ENCODE results near the gene IPO11. TPM values are rescaled to one million over a fixed set of nuclear protein-coding genes. Genes with fewer than 3 reads are reported as not detected.

The IPO11 gene
- total RNA-seq, 1 experiment from 2014 or later: 66.5 TPM

DNA sequence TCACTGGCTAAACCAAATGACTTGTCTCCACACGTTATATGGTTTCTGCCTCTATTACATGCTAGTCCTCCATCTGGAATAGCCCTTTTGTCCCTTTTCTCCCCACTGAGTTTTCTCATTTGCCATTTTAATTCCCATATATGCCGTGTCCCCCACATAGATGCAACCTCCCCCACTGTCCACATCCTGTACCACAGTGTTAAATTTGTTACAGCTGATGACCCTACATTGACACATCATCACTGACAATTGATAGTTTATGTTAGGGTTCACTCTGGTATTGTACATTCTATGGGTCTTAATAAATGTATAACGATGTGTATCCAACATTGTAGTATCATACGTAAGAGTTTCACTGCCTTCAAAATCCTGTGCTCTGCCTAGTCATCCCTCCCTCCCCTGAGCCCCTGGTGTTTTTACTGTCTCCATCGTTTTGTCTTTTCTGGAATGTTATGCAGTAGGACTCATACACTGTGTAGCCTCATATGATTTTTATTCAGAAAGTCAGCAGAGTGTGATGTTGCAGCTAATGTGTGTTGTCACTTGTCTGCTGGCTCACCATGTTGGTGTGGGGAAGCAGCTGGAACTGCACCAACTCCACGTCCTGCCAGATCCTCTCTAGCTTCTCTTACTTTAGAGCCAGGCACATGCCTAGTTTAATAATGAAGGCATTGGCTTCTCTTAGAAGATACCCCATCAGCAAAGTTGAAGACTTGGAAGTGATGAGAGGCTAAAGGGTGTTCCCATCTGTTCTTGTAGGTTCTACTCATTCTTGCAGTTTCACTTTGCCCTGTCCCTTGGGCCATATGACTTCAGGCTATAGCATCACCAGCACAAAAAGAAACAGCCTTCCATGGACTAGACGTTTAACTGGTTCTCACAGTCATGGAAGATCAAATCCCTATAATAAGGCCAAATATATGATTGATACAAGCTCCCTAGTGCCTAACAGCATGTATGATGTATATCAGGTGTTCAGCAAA, 196.3 kb downstream of the IPO11 start:
- no peaks in the 10 kb centered on the region for H3K27me3 ChIP-seq (replicated peaks; ENCODE audit: insufficient read depth, low read depth, low read length, poor library complexity)
- H3K27ac ChIP-seq (ENCODE audit: low read depth, low read length, poor library complexity, severe bottlenecking): no peak overlapping the region
- intact Hi-C loops (cut with micrococcal nuclease; ENCODE audit: unreplicated experiment): no loop called here
- BruUV-seq (replicated peaks): no TSS peak
- TF ChIP-seq, protein P1, sequence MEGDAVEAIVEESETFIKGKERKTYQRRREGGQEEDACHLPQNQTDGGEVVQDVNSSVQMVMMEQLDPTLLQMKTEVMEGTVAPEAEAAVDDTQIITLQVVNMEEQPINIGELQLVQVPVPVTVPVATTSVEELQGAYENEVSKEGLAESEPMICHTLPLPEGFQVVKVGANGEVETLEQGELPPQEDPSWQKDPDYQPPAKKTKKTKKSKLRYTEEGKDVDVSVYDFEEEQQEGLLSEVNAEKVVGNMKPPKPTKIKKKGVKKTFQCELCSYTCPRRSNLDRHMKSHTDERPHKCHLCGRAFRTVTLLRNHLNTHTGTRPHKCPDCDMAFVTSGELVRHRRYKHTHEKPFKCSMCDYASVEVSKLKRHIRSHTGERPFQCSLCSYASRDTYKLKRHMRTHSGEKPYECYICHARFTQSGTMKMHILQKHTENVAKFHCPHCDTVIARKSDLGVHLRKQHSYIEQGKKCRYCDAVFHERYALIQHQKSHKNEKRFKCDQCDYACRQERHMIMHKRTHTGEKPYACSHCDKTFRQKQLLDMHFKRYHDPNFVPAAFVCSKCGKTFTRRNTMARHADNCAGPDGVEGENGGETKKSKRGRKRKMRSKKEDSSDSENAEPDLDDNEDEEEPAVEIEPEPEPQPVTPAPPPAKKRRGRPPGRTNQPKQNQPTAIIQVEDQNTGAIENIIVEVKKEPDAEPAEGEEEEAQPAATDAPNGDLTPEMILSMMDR (conservative IDR thresholded peaks at IDR 0.05; ENCODE audit: low read depth, low read length): no peak
- no peak for TF ChIP-seq EZH2 (IDR thresholded peaks at IDR 0.05; ENCODE audit: borderline replicate concordance, low read depth, low read length, poor library complexity, severe bottlenecking)
- H3K9me3 ChIP-seq (ENCODE audit: low read depth, low read length, poor library complexity, severe bottlenecking): no peaks in the 10 kb centered on the region
- no peak for DNase-seq (ENCODE audit: low spot score)
- H3K4me3 ChIP-seq (ENCODE audit: low read depth, low read length, poor library complexity, severe bottlenecking): no peak overlapping the region
- no peaks in the 10 kb centered on the region for H3K36me3 ChIP-seq (ENCODE audit: insufficient read depth, low read length, poor library complexity, severe bottlenecking)
- CTCF ChIA-PET: no interaction called here
- no peaks in the 10 kb centered on the region for H3K4me1 ChIP-seq (ENCODE audit: insufficient read depth, low read length, poor library complexity, severe bottlenecking)
- POLR2A ChIA-PET (ENCODE audit: low non-redundant PET): no interaction called here

DNA sequence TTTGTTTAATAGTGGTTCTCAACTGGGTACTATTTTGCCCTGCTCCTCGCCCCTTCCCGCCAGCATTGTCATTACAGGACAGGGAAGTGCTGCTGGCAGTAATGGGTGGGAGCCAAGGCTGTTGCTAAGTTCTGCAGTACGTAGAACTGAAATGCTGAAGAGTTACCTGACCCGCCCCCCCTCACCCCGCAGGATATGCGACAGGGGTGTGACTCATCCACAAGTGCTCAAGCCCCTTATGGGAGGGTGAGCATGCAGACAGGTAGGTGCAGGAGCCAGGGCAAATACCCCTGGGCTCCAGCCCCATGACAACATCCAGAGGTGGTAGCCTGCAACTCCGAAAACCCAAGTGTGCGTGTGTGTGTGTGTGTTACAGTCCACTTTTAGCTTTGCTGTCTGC, 201.8 kb downstream of the IPO11 start:
- H3K4me3 ChIP-seq (ENCODE audit: low read depth, low read length, poor library complexity, severe bottlenecking): no peak overlapping the region
- H3K27me3 ChIP-seq (replicated peaks; ENCODE audit: insufficient read depth, low read depth, low read length, poor library complexity): no peaks in the 10 kb centered on the region
- ChIA-PET POLR2A (ENCODE audit: low non-redundant PET) (no interaction called here), CTCF (no interaction called here)
- DNase-seq (ENCODE audit: low spot score): no peak
- no peak overlapping the region for H3K27ac ChIP-seq (ENCODE audit: low read depth, low read length, poor library complexity, severe bottlenecking)
- H3K4me1 ChIP-seq (ENCODE audit: insufficient read depth, low read length, poor library complexity, severe bottlenecking): no peaks in the 10 kb centered on the region
- H3K36me3 ChIP-seq (ENCODE audit: insufficient read depth, low read length, poor library complexity, severe bottlenecking): no peaks in the 10 kb centered on the region
- no peaks in the 10 kb centered on the region for H3K9me3 ChIP-seq (ENCODE audit: low read depth, low read length, poor library complexity, severe bottlenecking)
- TF ChIP-seq EZH2 (IDR thresholded peaks at IDR 0.05; ENCODE audit: borderline replicate concordance, low read depth, low read length, poor library complexity, severe bottlenecking): no peak
- TF ChIP-seq, protein P1 (conservative IDR thresholded peaks at IDR 0.05; ENCODE audit: low read depth, low read length): no peak
- intact Hi-C loops (cut with micrococcal nuclease; ENCODE audit: unreplicated experiment): no loop called here
- no TSS peak for BruUV-seq (replicated peaks)

DNA sequence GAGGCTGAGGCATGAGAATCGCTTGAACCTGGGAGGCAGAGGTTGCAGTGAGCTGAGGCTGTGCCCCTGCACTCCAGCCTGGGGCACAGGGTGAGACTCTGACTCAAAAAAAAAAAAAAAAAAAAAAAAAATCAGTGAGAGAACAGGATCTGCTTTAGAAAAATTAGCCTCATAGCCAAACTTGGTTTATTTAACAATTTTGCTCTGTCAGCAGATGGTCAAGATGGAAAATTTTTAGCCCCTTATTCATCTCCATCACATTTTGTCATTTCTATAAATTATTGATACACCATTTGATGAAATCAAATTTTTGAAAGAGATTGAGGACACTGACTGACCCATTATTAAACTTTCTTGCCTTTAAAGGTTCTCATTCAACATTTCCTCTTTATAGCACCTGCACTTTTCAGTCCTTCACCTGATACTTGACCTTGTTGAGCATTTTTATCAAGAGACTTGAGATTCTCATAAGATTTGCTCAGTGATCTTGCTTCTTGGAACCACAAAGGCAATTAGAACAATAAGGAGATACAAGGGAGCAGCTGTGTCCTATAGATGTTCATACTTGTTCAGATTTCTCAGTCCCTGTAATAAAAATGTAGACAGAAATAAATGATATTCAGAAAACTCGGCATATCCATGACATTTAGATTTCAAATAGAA, 204.2 kb downstream of the IPO11 start:
- CTCF ChIA-PET: no interaction called here
- no peaks in the 10 kb centered on the region for H3K36me3 ChIP-seq (ENCODE audit: insufficient read depth, low read length, poor library complexity, severe bottlenecking)
- peaks cover 3% of the 10 kb centered on the region for H3K4me1 ChIP-seq (ENCODE audit: insufficient read depth, low read length, poor library complexity, severe bottlenecking)
- BruUV-seq (replicated peaks): no TSS peak
- POLR2A ChIA-PET (ENCODE audit: low non-redundant PET): no interaction called here
- no peak overlapping the region for H3K4me3 ChIP-seq (ENCODE audit: low read depth, low read length, poor library complexity, severe bottlenecking)
- H3K9me3 ChIP-seq (ENCODE audit: low read depth, low read length, poor library complexity, severe bottlenecking): no peaks in the 10 kb centered on the region
- intact Hi-C loops (cut with micrococcal nuclease; ENCODE audit: unreplicated experiment): no loop called here
- no peak overlapping the region for H3K27ac ChIP-seq (ENCODE audit: low read depth, low read length, poor library complexity, severe bottlenecking)
- no peaks in the 10 kb centered on the region for H3K27me3 ChIP-seq (replicated peaks; ENCODE audit: insufficient read depth, low read depth, low read length, poor library complexity)
- DNase-seq (ENCODE audit: low spot score): no peak
- no peak for TF ChIP-seq EZH2 (IDR thresholded peaks at IDR 0.05; ENCODE audit: borderline replicate concordance, low read depth, low read length, poor library complexity, severe bottlenecking)
- TF ChIP-seq, protein P1 (conservative IDR thresholded peaks at IDR 0.05; ENCODE audit: low read depth, low read length): no peak

Data from A673 (cell line).